ENCODE measurements around the gene LAD1. TPM values are rescaled to one million over a fixed set of nuclear protein-coding genes. Genes with fewer than 3 reads are reported as not detected.

The LAD1 gene
- total and polyA plus RNA-seq, 2 of the 4 experiments (the other 2 are of a cell fraction), result under 0.01 to 0.07 TPM

- Histone ChIP-seq H4K8ac (ENCODE audit: low read depth in 2 of 2, low read length in 2 of 2) (no peak overlapping the region), H3K27me3 (ENCODE audit: control insufficient read depth, insufficient read depth, low read length) (no peaks in the 10 kb centered on the region), H2BK120ac (ENCODE audit: low read depth, low read length) (no peak overlapping the region), H3K27ac (ENCODE audit: insufficient read depth, low read length) (no peak overlapping the region), H3K9me3 (ENCODE audit: control insufficient read depth, insufficient read depth, low read length) (no peaks in the 10 kb centered on the region; the same call in 1 of the 2 replicates), H2BK15ac (ENCODE audit: low read depth, low read length) (no peak overlapping the region), H2BK20ac (ENCODE audit: low read depth, low read length) (no peak overlapping the region), H3K4me1 (ENCODE audit: control insufficient read depth, insufficient read depth, low read length) (peaks cover 6% of the 10 kb centered on the region), H3K4me2 (ENCODE audit: low read depth, low read length) (no peak overlapping the region), H4K91ac (ENCODE audit: insufficient read depth, low read depth, low read length) (no peak overlapping the region), H3K56ac (ENCODE audit: extremely low read depth, insufficient read depth, low read length) (no peak overlapping the region), H3K36me3 (ENCODE audit: control insufficient read depth, insufficient read depth, low read length) (no peaks in the 10 kb centered on the region), H3K79me1 (ENCODE audit: low read depth in 1 of 2, low read length in 2 of 2) (no peaks in the 10 kb centered on the region), H3K4me3 (ENCODE audit: insufficient read depth, low read depth, low read length) (no peak overlapping the region), H2AK9ac (replicated peaks; ENCODE audit: low read depth, low read length, poor library complexity) (no peak overlapping the region), H4K5ac (ENCODE audit: low read depth, low read length) (no peak overlapping the region), H3K9me1 (ENCODE audit: insufficient read depth, low read length) (no peaks in the 10 kb centered on the region), H3K4ac (ENCODE audit: low read depth, low read length) (no peak overlapping the region), H2BK5ac (ENCODE audit: low read depth, low read length, poor library complexity, severe bottlenecking) (no peak overlapping the region), H3K9ac (ENCODE audit: low read depth, low read length) (no peak overlapping the region), H3K18ac (ENCODE audit: low read depth, low read length) (no peak overlapping the region), H2AK5ac (ENCODE audit: low read depth, low read length) (no peak overlapping the region; the same call in 1 of the 2 replicates), H3K14ac (replicated peaks; ENCODE audit: low read depth, low read length) (no peak overlapping the region), H2AFZ (replicated peaks; ENCODE audit: low read length, poor library complexity) (no peak overlapping the region), H3K23ac (ENCODE audit: low read depth, low read length) (no peak overlapping the region), H4K20me1 (ENCODE audit: insufficient read depth, low read length) (no peaks in the 10 kb centered on the region)
- dilution Hi-C loops (cut with HindIII; ENCODE audit: low sequenced_read_pairs, unreplicated experiment) (no loop called here), intact Hi-C loops (cut with micrococcal nuclease) (no loop called here), in situ Hi-C loops (cut with MboI; ENCODE audit: low sequenced_read_pairs) (loop anchor here (10.0 kb wide), 1 partner anchor 69 kb away; no protein-coding TSS in a partner anchor)
- DNase-seq, result no peak
- BruUV-seq (replicated peaks), result no TSS peak
- no CpG with 5 or more reads among the region's 6 CpGs for WGBS, 2 experiments (ENCODE audit: extremely low coverage in 2 of 2, insufficient read length in 1 of 2)
- no peak for ATAC-seq (ENCODE audit: low read depth)
- ChIA-PET POLR2A (ENCODE audit: unreplicated experiment) (no interaction called here), CTCF (no interaction called here)
- no peak for TF ChIP-seq RAD21 (IDR thresholded peaks at IDR 0.05; ENCODE audit: low read length)
- TF ChIP-seq RFX5 (IDR thresholded peaks at IDR 0.05; ENCODE audit: low read depth, low read length), result no peak
- no peak for TF ChIP-seq NFE2L2 (IDR thresholded peaks at IDR 0.05; ENCODE audit: low read depth, low read length)
- no peak for TF ChIP-seq USF2 (IDR thresholded peaks at IDR 0.05; ENCODE audit: low read depth, low read length)
- no peak for TF ChIP-seq MAZ (IDR thresholded peaks at IDR 0.05; ENCODE audit: borderline replicate concordance, low read depth, low read length)
- no peak for TF ChIP-seq SMC3 (IDR thresholded peaks at IDR 0.05; ENCODE audit: low read depth, low read length)
- TF ChIP-seq, protein P1, sequence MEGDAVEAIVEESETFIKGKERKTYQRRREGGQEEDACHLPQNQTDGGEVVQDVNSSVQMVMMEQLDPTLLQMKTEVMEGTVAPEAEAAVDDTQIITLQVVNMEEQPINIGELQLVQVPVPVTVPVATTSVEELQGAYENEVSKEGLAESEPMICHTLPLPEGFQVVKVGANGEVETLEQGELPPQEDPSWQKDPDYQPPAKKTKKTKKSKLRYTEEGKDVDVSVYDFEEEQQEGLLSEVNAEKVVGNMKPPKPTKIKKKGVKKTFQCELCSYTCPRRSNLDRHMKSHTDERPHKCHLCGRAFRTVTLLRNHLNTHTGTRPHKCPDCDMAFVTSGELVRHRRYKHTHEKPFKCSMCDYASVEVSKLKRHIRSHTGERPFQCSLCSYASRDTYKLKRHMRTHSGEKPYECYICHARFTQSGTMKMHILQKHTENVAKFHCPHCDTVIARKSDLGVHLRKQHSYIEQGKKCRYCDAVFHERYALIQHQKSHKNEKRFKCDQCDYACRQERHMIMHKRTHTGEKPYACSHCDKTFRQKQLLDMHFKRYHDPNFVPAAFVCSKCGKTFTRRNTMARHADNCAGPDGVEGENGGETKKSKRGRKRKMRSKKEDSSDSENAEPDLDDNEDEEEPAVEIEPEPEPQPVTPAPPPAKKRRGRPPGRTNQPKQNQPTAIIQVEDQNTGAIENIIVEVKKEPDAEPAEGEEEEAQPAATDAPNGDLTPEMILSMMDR (conservative IDR thresholded peaks at IDR 0.05; ENCODE audit: low read depth, low read length), result no peak
- TF ChIP-seq MXI1 (IDR thresholded peaks at IDR 0.05; ENCODE audit: borderline replicate concordance, low read depth, low read length), result no peak
- TF ChIP-seq RCOR1 (IDR thresholded peaks at IDR 0.05; ENCODE audit: insufficient replicate concordance, low read length), result no peak
- TF ChIP-seq MAFK (IDR thresholded peaks at IDR 0.05; ENCODE audit: low read depth, low read length), result no peak
- TF ChIP-seq, protein P2, sequence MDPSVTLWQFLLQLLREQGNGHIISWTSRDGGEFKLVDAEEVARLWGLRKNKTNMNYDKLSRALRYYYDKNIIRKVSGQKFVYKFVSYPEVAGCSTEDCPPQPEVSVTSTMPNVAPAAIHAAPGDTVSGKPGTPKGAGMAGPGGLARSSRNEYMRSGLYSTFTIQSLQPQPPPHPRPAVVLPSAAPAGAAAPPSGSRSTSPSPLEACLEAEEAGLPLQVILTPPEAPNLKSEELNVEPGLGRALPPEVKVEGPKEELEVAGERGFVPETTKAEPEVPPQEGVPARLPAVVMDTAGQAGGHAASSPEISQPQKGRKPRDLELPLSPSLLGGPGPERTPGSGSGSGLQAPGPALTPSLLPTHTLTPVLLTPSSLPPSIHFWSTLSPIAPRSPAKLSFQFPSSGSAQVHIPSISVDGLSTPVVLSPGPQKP (IDR thresholded peaks at IDR 0.05; ENCODE audit: borderline replicate concordance, low read depth, low read length), result no peak
Observed at GRCh38 chr1:201445310-201445709, 46.2 kb upstream of the LAD1 start.
